Body of pancreas (tissue), 4 donors: ENCODE results near the gene PLXNC1.

Experiments used
- CTCF ChIP-seq, 7 experiments: fragments of 450-650 bp in 4 of 7; fragments of 200-600 bp in 3 of 7; sonication (generic) in 3 of 7; IDR thresholded peaks; one replicate each; pipeline ENCODE4 v1.5.1; 2016 to 2019; ENCODE audit warnings: antibody characterized with exemption in 7 of 7
- POLR2A ChIP-seq, 3 donors: fragments of 450-650 bp; IDR thresholded peaks; one replicate each; pipeline ENCODE4 v1.6.1; 2016; ENCODE audit warnings: antibody characterized with exemption in 3 of 3, mild to moderate bottlenecking in 2 of 3

- no peak for TF ChIP-seq CTCF (IDR thresholded peaks at IDR 0.05)
- no peak for TF ChIP-seq POLR2A (IDR thresholded peaks at IDR 0.05)
These were observed 17.4 kb downstream of the PLXNC1 start for GRCh38 chr12:94165670-94166364.
